NCI-H128 (cell line): Measurements from ENCODE around the gene EPN3.

ENCODE experiments used
- DNase-seq: peaks from one replicate; lab custom pipeline; 2025; ENCODE audit not compliant: unreplicated experiment; lab: John Stamatoyannopoulos, UW

EPN3 gene

GRCh38 chr17:50533720-50534148 is 1.2 kb downstream of the EPN3 start:
- DNase-seq, result peak; percentile 14

- no peak for DNase-seq
These were observed 1.9 kb downstream of the EPN3 start for GRCh38 chr17:50534222-50534978.

DNA sequence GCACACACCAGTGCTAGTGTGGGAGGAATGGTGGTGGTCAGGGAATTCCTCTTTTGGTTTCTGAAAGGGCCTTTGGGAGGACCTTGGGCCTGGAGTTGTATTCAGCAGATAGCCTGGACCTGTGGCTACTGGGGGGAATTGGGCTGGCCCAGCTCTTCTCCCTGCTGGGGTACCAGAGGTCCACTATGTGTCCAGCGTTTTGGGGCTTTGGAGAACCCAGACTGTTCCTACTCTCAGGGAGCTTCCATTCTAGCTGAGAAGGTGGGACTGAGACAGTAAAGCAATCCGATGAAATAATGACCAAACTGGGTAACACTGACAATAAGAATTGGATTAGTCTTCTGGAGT is 2.4 kb downstream of the EPN3 start:
- no peak for DNase-seq

- no peak for DNase-seq
These were observed 2.9 kb downstream of the EPN3 start for GRCh38 chr17:50535407-50535806.

- no peak for DNase-seq
These were observed 4.4 kb downstream of the EPN3 start for GRCh38 chr17:50536683-50537646.

- DNase-seq, result no peak
These were observed 5.4 kb downstream of the EPN3 start for GRCh38 chr17:50537721-50538548.

- no peak for DNase-seq
These were observed 6.2 kb downstream of the EPN3 start for GRCh38 chr17:50538549-50539410.

DNA sequence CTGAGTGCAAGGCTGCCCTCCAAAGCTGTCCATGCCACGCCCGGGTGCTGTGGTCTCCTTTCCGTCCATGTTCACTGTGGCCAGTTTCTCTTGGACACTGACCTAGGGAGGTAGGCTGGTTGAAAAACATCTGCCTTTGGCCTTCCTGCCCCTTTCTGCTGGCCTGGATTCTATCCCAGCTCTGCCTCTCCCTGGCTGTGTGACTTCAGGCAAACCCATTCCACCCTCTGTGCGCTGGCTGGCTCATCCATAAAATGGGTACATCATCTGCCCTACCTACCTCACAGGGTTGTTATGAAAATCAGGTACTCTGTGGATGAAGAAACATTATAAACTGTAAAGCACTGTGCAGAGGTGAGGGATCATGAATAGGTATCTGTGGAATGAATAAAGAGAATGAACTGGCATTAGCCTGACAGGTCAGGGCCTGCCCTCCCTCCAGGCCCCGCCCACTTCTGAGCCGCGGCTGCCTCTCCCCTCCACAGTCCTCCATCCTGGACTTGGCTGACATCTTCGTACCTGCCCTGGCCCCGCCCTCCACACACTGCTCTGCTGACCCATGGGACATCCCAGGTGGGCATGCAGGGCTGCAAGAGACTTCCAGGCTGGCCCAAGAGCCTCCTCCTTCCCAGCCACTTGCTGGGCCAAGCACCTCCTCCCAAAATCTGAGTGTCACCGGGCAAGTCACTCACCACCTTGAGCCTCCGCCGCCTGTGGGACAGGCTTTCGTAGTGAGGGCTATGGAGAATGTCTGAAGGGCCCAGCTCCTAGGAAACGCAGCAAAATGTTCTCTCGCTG is 7.4 kb downstream of the EPN3 start:
- DNase-seq, result no peak

DNA sequence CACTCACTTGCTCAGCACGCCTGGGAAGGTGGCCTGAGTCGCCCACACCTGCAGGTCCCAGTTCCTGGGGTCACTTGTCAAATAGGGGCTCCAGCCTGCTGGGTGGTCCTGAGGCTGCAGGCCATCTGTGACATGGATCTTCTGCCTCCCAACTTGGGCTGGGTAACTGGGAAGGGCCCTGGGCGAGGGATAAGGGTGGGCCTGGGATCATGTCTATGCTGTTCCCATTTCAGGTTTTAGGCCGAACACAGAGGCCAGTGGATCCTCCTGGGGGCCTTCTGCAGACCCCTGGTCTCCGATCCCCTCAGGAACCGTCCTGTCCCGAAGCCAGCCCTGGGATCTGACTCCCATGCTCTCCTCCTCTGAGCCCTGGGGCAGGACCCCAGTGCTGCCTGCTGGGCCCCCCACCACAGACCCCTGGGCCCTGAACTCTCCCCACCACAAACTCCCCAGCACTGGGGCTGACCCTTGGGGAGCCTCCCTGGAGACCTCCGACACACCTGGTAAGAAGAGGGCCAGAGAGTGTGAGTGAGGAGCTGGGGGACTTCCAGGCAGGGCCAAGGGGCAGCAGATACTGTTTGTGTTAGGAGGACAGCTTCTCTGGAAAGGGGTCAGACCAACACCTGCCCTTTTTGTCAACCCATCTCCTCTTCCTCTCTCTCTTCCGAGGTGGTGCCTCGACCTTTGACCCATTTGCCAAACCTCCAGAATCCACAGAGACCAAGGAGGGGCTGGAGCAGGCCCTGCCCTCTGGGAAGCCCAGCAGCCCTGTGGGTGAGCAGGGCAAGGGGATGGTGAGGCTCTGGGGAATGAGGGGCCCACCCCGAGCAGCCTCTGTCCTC is 8.2 kb downstream of the EPN3 start:
- DNase-seq, result no peak

GRCh38 chr17:50541402-50541715 is 8.8 kb downstream of the EPN3 start:
- no peak for DNase-seq

- peak; percentile 33 for DNase-seq
These were observed 9.5 kb downstream of the EPN3 start for GRCh38 chr17:50541716-50542688.

- no peak for DNase-seq
These were observed 10.6 kb downstream of the EPN3 start for GRCh38 chr17:50542795-50543774.

DNA sequence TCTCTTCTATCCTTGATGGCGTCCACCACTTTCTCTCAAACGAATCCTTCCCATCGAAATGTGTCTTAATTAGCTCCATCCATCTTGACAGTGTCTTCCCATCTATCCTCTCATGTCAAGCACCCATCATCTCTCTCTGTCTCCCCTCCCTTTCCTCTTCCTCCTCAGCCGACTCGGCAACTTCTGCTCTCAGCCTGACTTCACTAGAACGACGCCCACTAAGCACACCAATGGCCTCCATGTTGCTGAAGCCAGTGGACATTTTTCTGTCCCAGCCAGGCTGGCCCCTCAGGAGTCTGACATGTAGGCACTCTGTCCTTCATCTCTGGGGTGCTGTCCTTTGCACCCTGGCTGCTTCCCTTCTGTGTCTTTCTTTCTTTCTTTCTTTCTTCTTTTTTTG is 12.0 kb downstream of the EPN3 start:
- DNase-seq, result no peak

- no peak for DNase-seq
These were observed 12.8 kb downstream of the EPN3 start for GRCh38 chr17:50545311-50545710.

DNA sequence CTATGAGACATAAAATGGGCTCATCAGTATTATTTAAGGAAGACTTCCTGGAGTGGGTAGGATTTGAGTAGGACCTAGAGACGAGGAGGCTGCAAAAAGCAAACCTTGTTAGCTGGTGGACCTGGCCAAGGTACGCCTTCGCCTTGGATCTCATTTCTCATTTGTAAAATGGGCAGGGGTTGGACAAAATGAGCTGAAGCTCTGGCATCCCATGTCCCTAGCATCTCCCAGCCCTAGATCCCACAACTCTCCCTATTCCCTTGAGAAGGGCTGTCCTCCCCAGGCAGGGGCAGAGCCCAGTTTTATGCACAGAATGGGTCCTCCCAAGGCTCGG is 14.1 kb downstream of the EPN3 start:
- no peak for DNase-seq

GRCh38 chr17:50547035-50547735 is 14.7 kb downstream of the EPN3 start, which contains the start of gene SPATA20:
TSS of gene SPATA20 (plus strand) at chr17:50547174. CDS start at chr17:50547209, 35 bp downstream.
- DNase-seq, result peak; percentile 46
